Subcutaneous preadipocyte (primary cell): ENCODE data around the gene OVAAL. TPM values are rescaled to one million over a fixed set of nuclear protein-coding genes. Genes with fewer than 3 reads are reported as not detected.

Source experiments
- small RNA-seq: library from RNA; depleted of rRNA; stranded (forward); fragments of <200 nt; gene quantifications from one replicate; pipeline ENCODE3, GENCODE V24; 2012
- total RNA-seq: library from RNA; depleted of rRNA; stranded (reverse); fragments of >200 nt; gene quantifications from 2 replicates; pipeline ENCODE4 v1.2.3, GENCODE V29; 2012

The OVAAL gene
- total RNA-seq, result not detected in 2 replicates

DNA sequence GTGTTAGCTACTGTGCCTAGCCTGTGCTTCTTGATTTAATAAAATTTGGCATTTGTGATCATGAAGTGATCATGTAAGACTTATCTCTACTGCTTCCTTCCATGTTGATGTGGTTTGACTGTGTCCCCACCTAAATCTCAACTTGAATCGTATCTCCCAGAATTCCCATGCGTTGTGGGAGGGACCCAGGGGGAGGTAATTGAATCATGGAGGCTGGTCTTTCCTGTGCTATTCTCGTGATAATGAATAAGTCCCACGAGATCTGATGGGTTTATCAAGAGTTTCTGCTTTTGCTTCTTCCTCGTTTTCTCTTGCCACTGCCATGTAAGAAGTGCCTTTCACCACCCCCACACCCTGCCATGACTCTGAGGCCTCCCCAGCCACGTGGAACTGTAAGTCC is at the start of gene OVAAL:
TSS of gene OVAAL (plus strand) at position 301 of the 400 bp plus-strand sequence.

Small RNA genes within 50 kb of the gene (small RNA-seq; reads per million reads assigned to genes)
- not detected for gene RF00019

Other genes starting within 250 kb of the OVAAL start
- gene ACBD6, start 56.4 kb upstream of the OVAAL start, total RNA-seq, result 44.8 and 45.9 TPM in 2 replicates
- gene XPR1, start 73.1 kb downstream of the OVAAL start, total RNA-seq, result 29.0 and 30.7 TPM in 2 replicates